Measurements from ENCODE around the gene KCNQ1.

Gene KCNQ1

GRCh38 chr11:2418693-2419360, 26.0 kb upstream of the KCNQ1 start:
- no peak for ATAC-seq

More at GRCh38 chr11:2418693-2419360, 26.0 kb upstream of the KCNQ1 start:
- TF ChIP-seq ESRRG (CRISPR knock-in tag; IDR thresholded peaks at IDR 0.05) (no peak), ISL1 (CRISPR knock-in tag; IDR thresholded peaks at IDR 0.05) (no peak), ZC3H10 (CRISPR knock-in tag; IDR thresholded peaks at IDR 0.05) (no peak), TOX (CRISPR knock-in tag; IDR thresholded peaks at IDR 0.05; ENCODE audit: borderline replicate concordance) (no peak), OSR1 (CRISPR knock-in tag; IDR thresholded peaks at IDR 0.05) (no peak), TSHZ2 (CRISPR knock-in tag; IDR thresholded peaks at IDR 0.05) (no peak), SNAI2 (CRISPR knock-in tag; IDR thresholded peaks at IDR 0.05) (no peak), ARNTL (CRISPR knock-in tag; IDR thresholded peaks at IDR 0.05; ENCODE audit: borderline replicate concordance, low read depth) (no peak), CSRNP3 (CRISPR knock-in tag; IDR thresholded peaks at IDR 0.05) (no peak), ZFP3 (CRISPR knock-in tag; IDR thresholded peaks at IDR 0.05) (no peak), PPARA (CRISPR knock-in tag; IDR thresholded peaks at IDR 0.05; ENCODE audit: borderline replicate concordance) (no peak), ZFP30 (CRISPR knock-in tag; IDR thresholded peaks at IDR 0.05) (no peak), CREB5 (CRISPR knock-in tag; IDR thresholded peaks at IDR 0.05; ENCODE audit: low read depth) (no peak), GLIS3 (CRISPR knock-in tag; IDR thresholded peaks at IDR 0.05) (no peak), CSDC2 (CRISPR knock-in tag; IDR thresholded peaks at IDR 0.05) (no peak), ZNF8 (CRISPR knock-in tag; IDR thresholded peaks at IDR 0.05) (no peak), PATZ1 (CRISPR knock-in tag; IDR thresholded peaks at IDR 0.05; ENCODE audit: borderline replicate concordance) (no peak), POU6F1 (CRISPR knock-in tag; IDR thresholded peaks at IDR 0.05; ENCODE audit: borderline replicate concordance, low read depth) (no peak)

Measured in SK-N-SH treated with all-trans-retinoic acid at 6 μM for 48 hours (cell line).